GM18519 (cell line): ENCODE measurements around the gene NAALADL2.
"Not testable (repeated sequence)": the region's sequence is repeated elsewhere in the genome, so short reads cannot be mapped to it uniquely, and the experiment has no call there.

Source experiments
- ATAC-seq: cut with Tn5 transposase; IDR thresholded peaks from one replicate; pipeline ENCODE4 v1.9.1; 2021; ENCODE audit warnings: mild to moderate bottlenecking, moderate library complexity; ENCODE audit not compliant: unreplicated experiment, low FRiP score

NAALADL2 gene

GRCh38 chr3:175246766-175247165 lies 387.6 kb downstream of the NAALADL2 start:
- ATAC-seq: no peak

GRCh38 chr3:175247629-175248028 lies 388.5 kb downstream of the NAALADL2 start:
- ATAC-seq: no peak

- no peak for ATAC-seq
Observed at GRCh38 chr3:175248832-175249231, 389.7 kb downstream of the NAALADL2 start.

GRCh38 chr3:175255698-175256097 lies 396.6 kb downstream of the NAALADL2 start:
- ATAC-seq: no peak

GRCh38 chr3:175257123-175257522 lies 398.0 kb downstream of the NAALADL2 start:
- no peak for ATAC-seq

GRCh38 chr3:175258763-175259162 lies 399.6 kb downstream of the NAALADL2 start:
- no peak for ATAC-seq

- ATAC-seq: no peak
Observed at GRCh38 chr3:175260145-175260794, 401.1 kb downstream of the NAALADL2 start.

- ATAC-seq: no peak
Observed at GRCh38 chr3:175266478-175266877, 407.3 kb downstream of the NAALADL2 start.

- ATAC-seq: no peak
Observed at GRCh38 chr3:175267121-175267531, 408.0 kb downstream of the NAALADL2 start.

- no peak for ATAC-seq
Observed at GRCh38 chr3:175267561-175267960, 408.4 kb downstream of the NAALADL2 start.

GRCh38 chr3:175269394-175269793 lies 410.3 kb downstream of the NAALADL2 start:
- no peak for ATAC-seq

- no peak for ATAC-seq
Observed at GRCh38 chr3:175270198-175270837, 411.2 kb downstream of the NAALADL2 start.

GRCh38 chr3:175270866-175271265 lies 411.7 kb downstream of the NAALADL2 start:
- no peak for ATAC-seq

GRCh38 chr3:175271465-175271864 lies 412.3 kb downstream of the NAALADL2 start:
- not testable (repeated sequence) for ATAC-seq

- no peak for ATAC-seq
Observed at GRCh38 chr3:175272392-175272791, 413.3 kb downstream of the NAALADL2 start.

GRCh38 chr3:175273573-175273972 lies 414.4 kb downstream of the NAALADL2 start:
- no peak for ATAC-seq

GRCh38 chr3:175274056-175274455 lies 414.9 kb downstream of the NAALADL2 start:
- ATAC-seq: no peak

GRCh38 chr3:175274474-175275218 lies 415.5 kb downstream of the NAALADL2 start:
- no peak for ATAC-seq

GRCh38 chr3:175278680-175279079 lies 419.5 kb downstream of the NAALADL2 start:
- no peak for ATAC-seq

- no peak for ATAC-seq
Observed at GRCh38 chr3:175279457-175279856, 420.3 kb downstream of the NAALADL2 start.

- no peak for ATAC-seq
Observed at GRCh38 chr3:175279911-175280310, 420.8 kb downstream of the NAALADL2 start.
